Liver (tissue), 3 donors: Measurements from ENCODE around the gene LYRM7.

ENCODE experiments used
- MAX ChIP-seq: IDR thresholded peaks from 2 replicates; pipeline ENCODE4 v1.6.1; 2016; ENCODE audit warnings: antibody characterized with exemption
- RAD21 ChIP-seq, 2 donors: IDR thresholded peaks; 2 replicates each; pipeline ENCODE4 v1.6.1; 2016; ENCODE audit warnings: antibody characterized with exemption in 2 of 2, mild to moderate bottlenecking in 2 of 2
- TAF1 ChIP-seq: conservative IDR thresholded peaks from 2 replicates; pipeline ENCODE4 v1.6.1; 2016; ENCODE audit warnings: antibody characterized with exemption, mild to moderate bottlenecking
- ZBTB33 ChIP-seq: IDR thresholded peaks from 2 replicates; pipeline ENCODE4 v1.6.1; 2016; ENCODE audit warnings: antibody characterized with exemption
- TF ChIP-seq, protein P1 (sequence below): fragments of 150-350 bp; IDR thresholded peaks from 2 replicates; pipeline ENCODE4 v1.5.1; 2017; ENCODE audit warnings: improper control_type of control experiment, low read depth, low read length; ENCODE audit not compliant: missing input control
- donor health status: healthy.
- donor health status: healthy.

DNA sequence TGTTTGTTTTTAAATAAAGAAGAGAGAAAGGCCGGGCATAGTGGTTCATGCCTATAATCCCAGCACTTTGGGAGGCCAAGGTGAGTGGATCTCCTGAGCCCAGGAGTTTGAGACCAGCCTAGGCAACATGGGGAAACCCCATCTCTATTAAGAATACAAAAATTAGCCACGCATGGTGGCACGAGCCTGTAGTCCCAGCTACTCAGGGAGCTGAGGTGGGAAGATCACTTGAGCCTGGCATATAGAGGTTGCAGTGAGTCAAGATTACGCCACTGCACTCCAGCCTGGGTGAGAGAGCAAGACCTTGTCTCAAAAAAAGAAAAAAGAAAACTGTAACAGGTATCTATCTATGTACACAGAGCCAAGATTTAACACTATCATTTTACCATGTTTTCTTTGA is 58.9 kb downstream of the LYRM7 start:
- TF ChIP-seq RAD21 (IDR thresholded peaks at IDR 0.05) (no peak), ZBTB33 (no peak), TAF1 (no peak), MAX (no peak)
- TF ChIP-seq, protein P1, sequence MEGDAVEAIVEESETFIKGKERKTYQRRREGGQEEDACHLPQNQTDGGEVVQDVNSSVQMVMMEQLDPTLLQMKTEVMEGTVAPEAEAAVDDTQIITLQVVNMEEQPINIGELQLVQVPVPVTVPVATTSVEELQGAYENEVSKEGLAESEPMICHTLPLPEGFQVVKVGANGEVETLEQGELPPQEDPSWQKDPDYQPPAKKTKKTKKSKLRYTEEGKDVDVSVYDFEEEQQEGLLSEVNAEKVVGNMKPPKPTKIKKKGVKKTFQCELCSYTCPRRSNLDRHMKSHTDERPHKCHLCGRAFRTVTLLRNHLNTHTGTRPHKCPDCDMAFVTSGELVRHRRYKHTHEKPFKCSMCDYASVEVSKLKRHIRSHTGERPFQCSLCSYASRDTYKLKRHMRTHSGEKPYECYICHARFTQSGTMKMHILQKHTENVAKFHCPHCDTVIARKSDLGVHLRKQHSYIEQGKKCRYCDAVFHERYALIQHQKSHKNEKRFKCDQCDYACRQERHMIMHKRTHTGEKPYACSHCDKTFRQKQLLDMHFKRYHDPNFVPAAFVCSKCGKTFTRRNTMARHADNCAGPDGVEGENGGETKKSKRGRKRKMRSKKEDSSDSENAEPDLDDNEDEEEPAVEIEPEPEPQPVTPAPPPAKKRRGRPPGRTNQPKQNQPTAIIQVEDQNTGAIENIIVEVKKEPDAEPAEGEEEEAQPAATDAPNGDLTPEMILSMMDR, result no peak
